ENCODE data around the gene TRPC5OS.

The TRPC5OS gene

DNA sequence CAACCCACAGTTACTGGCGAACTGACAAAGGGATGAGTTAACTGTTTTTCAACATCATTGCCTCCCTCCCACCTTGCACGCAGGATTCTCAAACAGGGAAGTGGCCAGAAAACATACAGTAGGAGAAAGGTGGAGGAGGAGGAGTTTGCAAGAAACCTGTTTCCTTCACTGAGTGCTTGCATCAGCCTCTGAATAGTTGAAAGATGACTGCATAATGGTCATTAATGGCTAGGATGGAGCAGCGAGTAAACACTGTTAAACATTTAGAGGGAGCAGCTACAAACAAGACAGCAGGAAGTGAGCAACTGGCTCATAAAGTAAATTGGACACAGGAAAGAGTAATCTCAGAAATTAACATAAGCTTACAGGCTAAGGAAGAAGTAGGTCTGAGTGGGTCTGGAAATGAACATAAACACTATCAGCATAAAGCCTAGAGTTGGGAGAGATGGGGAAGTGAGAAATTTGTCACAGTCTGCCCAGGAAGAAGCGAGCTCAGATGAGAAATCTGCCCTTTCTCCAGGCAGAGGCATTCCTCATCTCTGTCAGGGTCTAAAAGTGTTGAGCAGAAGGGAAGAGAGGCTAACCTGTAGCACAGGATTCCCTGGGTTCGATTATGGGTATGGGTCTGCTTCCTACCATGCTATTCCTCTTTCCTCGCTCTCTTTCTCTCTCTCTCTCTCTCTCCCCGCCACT lies 38.6 kb downstream of the TRPC5OS start:
- DNase-seq, result no peak

DNA sequence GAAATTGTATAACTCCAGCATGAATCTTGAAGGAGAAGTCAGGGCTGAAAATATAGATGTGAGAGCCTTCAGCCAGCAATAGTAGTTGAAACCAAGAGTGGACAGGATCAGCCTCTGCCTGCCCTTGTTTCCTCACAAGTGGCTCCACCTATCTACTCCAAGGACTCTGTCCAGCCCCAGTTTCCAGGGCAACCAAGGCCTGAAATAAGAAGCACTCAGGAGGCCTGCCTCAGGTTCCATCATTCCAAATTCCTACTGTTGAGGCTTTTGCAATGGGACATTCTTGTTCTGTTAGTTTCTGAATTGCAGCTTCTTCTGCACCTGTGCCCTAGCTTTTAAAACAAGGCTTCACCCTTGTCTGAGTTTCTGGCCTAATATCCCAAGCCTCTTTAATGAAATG lies 41.6 kb downstream of the TRPC5OS start:
- DNase-seq, result no peak

DNA sequence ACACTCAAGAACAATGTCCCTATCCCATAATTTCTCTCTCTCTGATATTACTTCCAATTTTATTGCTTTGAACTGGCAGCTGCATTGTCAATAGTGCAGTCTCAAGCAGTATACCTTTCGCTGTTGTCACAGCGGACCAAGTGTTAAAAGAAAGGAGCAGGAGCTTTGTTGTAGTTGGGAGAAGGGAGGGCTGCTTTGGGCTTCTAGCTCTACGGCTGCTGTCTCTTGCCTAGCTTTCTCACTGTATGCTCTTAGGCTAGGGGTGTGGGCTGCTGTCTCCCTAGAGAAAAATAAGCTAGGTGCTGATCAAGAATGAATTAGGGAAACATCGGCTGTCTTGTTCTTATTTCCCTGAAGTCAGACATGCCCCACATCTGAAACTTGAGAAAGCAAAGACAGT lies 52.5 kb downstream of the TRPC5OS start:
- peak; percentile 9 for DNase-seq

Data from NCI-H1105 treated with DMSO at 0.1 percent for 48 hours (cell line).